ENCODE results near the gene RAPGEF6. TPM values are rescaled to one million over a fixed set of nuclear protein-coding genes. Genes with fewer than 3 reads are reported as not detected.

RAPGEF6 gene
- total RNA-seq, 1 experiment from 2014 or later = 17.4 TPM

DNA sequence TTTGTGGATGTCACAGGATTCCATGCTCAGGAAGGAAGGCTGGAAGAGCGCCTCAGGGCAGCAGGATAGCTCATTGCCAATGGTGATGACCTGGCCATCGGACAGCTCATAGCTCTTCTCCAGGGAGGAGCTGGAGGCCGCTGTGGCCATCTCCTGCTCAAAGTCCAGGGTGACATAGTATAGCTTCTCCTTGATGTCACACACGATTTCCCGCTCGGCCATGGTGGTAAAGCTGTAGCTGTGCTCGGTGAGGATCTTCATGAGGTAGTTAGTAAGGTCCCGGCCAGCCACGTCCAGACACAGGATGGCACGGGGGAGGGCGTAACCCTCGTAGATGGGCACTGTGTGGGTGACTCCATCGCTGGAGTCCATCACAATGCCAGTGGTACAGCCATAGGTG, 24.3 kb upstream of the RAPGEF6 start:
- H3K27ac Mint-ChIP-seq (ENCODE audit: unreplicated experiment) = no peak overlapping the region
- Histone ChIP-seq H3K4me1 (no peaks in the 10 kb centered on the region), H3K4me3 (ENCODE audit: low read depth, low read length) (no peak overlapping the region), H3K27me3 (replicated peaks; ENCODE audit: control insufficient read depth, insufficient read depth, low read length) (no peaks in the 10 kb centered on the region), H3K9me3 (no peaks in the 10 kb centered on the region), H3K36me3 (ENCODE audit: control insufficient read depth, insufficient read depth, low read length) (peaks cover 6% of the 10 kb centered on the region)
- intact Hi-C loops (cut with micrococcal nuclease; ENCODE audit: unreplicated experiment) = no loop called here
- peaks cover 6% of the 10 kb centered on the region for H3K4me1 Mint-ChIP-seq (ENCODE audit: low read depth, unreplicated experiment)
- H3K9me3 Mint-ChIP-seq (ENCODE audit: unreplicated experiment) = peaks cover 16% of the 10 kb centered on the region
- no peak for DNase-seq
- no peak overlapping the region for H3K4me3 Mint-ChIP-seq (ENCODE audit: unreplicated experiment)
- ChIA-PET CTCF (no interaction called here), POLR2A (no interaction called here)
- H3K27me3 Mint-ChIP-seq (ENCODE audit: insufficient read depth, unreplicated experiment) = no peaks in the 10 kb centered on the region
- TF ChIP-seq, protein P1, sequence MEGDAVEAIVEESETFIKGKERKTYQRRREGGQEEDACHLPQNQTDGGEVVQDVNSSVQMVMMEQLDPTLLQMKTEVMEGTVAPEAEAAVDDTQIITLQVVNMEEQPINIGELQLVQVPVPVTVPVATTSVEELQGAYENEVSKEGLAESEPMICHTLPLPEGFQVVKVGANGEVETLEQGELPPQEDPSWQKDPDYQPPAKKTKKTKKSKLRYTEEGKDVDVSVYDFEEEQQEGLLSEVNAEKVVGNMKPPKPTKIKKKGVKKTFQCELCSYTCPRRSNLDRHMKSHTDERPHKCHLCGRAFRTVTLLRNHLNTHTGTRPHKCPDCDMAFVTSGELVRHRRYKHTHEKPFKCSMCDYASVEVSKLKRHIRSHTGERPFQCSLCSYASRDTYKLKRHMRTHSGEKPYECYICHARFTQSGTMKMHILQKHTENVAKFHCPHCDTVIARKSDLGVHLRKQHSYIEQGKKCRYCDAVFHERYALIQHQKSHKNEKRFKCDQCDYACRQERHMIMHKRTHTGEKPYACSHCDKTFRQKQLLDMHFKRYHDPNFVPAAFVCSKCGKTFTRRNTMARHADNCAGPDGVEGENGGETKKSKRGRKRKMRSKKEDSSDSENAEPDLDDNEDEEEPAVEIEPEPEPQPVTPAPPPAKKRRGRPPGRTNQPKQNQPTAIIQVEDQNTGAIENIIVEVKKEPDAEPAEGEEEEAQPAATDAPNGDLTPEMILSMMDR (IDR thresholded peaks at IDR 0.05; ENCODE audit: insufficient read depth in 1 of 2, low read depth in 1 of 2, low read length in 1 of 2, severe bottlenecking in 1 of 2, unreplicated experiment in 1 of 2) = no peak
- BruUV-seq (replicated peaks) = no TSS peak
- peaks cover 78% of the 10 kb centered on the region for H3K36me3 Mint-ChIP-seq (ENCODE audit: insufficient read depth, unreplicated experiment)

DNA sequence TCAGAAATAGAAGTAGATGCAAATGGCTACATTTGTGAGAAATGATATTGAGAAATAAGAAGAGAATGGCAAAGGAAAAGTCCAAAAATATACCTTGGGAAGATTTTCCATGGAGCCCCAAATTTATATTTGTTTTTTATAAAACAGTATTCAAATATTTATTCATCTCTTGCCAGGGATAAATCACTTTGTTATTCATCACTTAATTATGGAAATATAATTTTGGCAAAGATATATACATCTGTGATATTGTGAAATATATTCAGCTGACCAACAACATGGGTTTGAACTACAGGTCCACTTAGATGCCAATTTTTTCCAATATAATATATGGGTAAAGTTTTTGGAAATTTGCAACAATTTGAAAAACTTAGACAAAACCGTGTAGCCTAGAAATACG, 19.7 kb upstream of the RAPGEF6 start:
- DNase-seq = no peak
- Mint-ChIP-seq H3K4me1 (ENCODE audit: low read depth, unreplicated experiment) (peaks cover 8% of the 10 kb centered on the region), H3K36me3 (ENCODE audit: insufficient read depth, unreplicated experiment) (peaks cover 65% of the 10 kb centered on the region), H3K27me3 (ENCODE audit: insufficient read depth, unreplicated experiment) (no peaks in the 10 kb centered on the region), H3K4me3 (ENCODE audit: unreplicated experiment) (no peak overlapping the region), H3K27ac (ENCODE audit: unreplicated experiment) (no peak overlapping the region), H3K9me3 (ENCODE audit: unreplicated experiment) (no peaks in the 10 kb centered on the region)
- no TSS peak for BruUV-seq (replicated peaks)
- H3K4me1 ChIP-seq = no peaks in the 10 kb centered on the region
- H3K36me3 ChIP-seq (ENCODE audit: control insufficient read depth, insufficient read depth, low read length) = peaks cover 3% of the 10 kb centered on the region
- intact Hi-C loops (cut with micrococcal nuclease; ENCODE audit: unreplicated experiment) = no loop called here
- TF ChIP-seq, protein P1 (IDR thresholded peaks at IDR 0.05; ENCODE audit: insufficient read depth in 1 of 2, low read depth in 1 of 2, low read length in 1 of 2, severe bottlenecking in 1 of 2, unreplicated experiment in 1 of 2) = no peak
- H3K9me3 ChIP-seq = no peaks in the 10 kb centered on the region
- ChIA-PET POLR2A (no interaction called here), CTCF (interaction anchor here (0.9 kb wide), 1 partner anchor 65 kb away, joined by 3 read pairs; no protein-coding TSS in a partner anchor)
- H3K27me3 ChIP-seq (replicated peaks; ENCODE audit: control insufficient read depth, insufficient read depth, low read length) = no peaks in the 10 kb centered on the region
- no peak overlapping the region for H3K4me3 ChIP-seq (ENCODE audit: low read depth, low read length)

- no peaks in the 10 kb centered on the region for H3K9me3 ChIP-seq
- no peaks in the 10 kb centered on the region for H3K27me3 ChIP-seq (replicated peaks; ENCODE audit: control insufficient read depth, insufficient read depth, low read length)
- POLR2A ChIA-PET = no interaction called here
- H3K4me3 ChIP-seq (ENCODE audit: low read depth, low read length) = no peak overlapping the region
- no peaks in the 10 kb centered on the region for H3K27me3 Mint-ChIP-seq (ENCODE audit: insufficient read depth, unreplicated experiment)
- CTCF ChIA-PET = interaction anchor here (0.9 kb wide), 1 partner anchor 65 kb away, joined by 3 read pairs; no protein-coding TSS in a partner anchor
- H3K4me1 Mint-ChIP-seq (ENCODE audit: low read depth, unreplicated experiment) = peaks cover 8% of the 10 kb centered on the region
- DNase-seq = no peak
- no TSS peak for BruUV-seq (replicated peaks)
- intact Hi-C loops (cut with micrococcal nuclease; ENCODE audit: unreplicated experiment) = no loop called here
- TF ChIP-seq, protein P1 (IDR thresholded peaks at IDR 0.05; ENCODE audit: insufficient read depth in 1 of 2, low read depth in 1 of 2, low read length in 1 of 2, severe bottlenecking in 1 of 2, unreplicated experiment in 1 of 2) = no peak
- H3K36me3 Mint-ChIP-seq (ENCODE audit: insufficient read depth, unreplicated experiment) = peaks cover 65% of the 10 kb centered on the region
- H3K27ac Mint-ChIP-seq (ENCODE audit: unreplicated experiment) = no peak overlapping the region
- no peaks in the 10 kb centered on the region for H3K4me1 ChIP-seq
- H3K4me3 Mint-ChIP-seq (ENCODE audit: unreplicated experiment) = no peak overlapping the region
- peaks cover 3% of the 10 kb centered on the region for H3K36me3 ChIP-seq (ENCODE audit: control insufficient read depth, insufficient read depth, low read length)
- no peaks in the 10 kb centered on the region for H3K9me3 Mint-ChIP-seq (ENCODE audit: unreplicated experiment)
Observed at GRCh38 chr5:131654309-131654708, 19.3 kb upstream of the RAPGEF6 start.
